Hepatocyte (in vitro differentiated cells): ENCODE data around the gene SLC43A2.

ENCODE experiments used
- EZH2 ChIP-seq: fragments of 200-600 bp; sonication (generic); IDR thresholded peaks from 2 replicates; pipeline ENCODE4 v1.6.1; 2016; ENCODE audit warnings: antibody characterized with exemption, mild to moderate bottlenecking, borderline replicate concordance
- TF ChIP-seq, protein P1 (sequence below): fragments of 200-600 bp; sonication (generic); IDR thresholded peaks from 2 replicates; pipeline ENCODE4 v1.5.1; 2016; ENCODE audit warnings: antibody characterized with exemption, mild to moderate bottlenecking; ENCODE audit not compliant: poor library complexity

- no peak for TF ChIP-seq EZH2
- TF ChIP-seq, protein P1, sequence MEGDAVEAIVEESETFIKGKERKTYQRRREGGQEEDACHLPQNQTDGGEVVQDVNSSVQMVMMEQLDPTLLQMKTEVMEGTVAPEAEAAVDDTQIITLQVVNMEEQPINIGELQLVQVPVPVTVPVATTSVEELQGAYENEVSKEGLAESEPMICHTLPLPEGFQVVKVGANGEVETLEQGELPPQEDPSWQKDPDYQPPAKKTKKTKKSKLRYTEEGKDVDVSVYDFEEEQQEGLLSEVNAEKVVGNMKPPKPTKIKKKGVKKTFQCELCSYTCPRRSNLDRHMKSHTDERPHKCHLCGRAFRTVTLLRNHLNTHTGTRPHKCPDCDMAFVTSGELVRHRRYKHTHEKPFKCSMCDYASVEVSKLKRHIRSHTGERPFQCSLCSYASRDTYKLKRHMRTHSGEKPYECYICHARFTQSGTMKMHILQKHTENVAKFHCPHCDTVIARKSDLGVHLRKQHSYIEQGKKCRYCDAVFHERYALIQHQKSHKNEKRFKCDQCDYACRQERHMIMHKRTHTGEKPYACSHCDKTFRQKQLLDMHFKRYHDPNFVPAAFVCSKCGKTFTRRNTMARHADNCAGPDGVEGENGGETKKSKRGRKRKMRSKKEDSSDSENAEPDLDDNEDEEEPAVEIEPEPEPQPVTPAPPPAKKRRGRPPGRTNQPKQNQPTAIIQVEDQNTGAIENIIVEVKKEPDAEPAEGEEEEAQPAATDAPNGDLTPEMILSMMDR, result no peak
Observed at GRCh38 chr17:1539811-1540210, 88.8 kb downstream of the SLC43A2 start.
